Measurements from ENCODE around the gene UBXN6.

The UBXN6 gene

GRCh38 chr19:4457654-4458395 is at the start of gene UBXN6:
Gene UBXN6 (minus strand): TSS chr19:4457794. CDS start chr19:4457697, 97 bp downstream.
- no peak for TF ChIP-seq CTCF (IDR thresholded peaks at IDR 0.05; ENCODE audit: low read length, missing control alignments)
- peak within 1 kb of the TSS; percentile 89 for H3K4me3 ChIP-seq (replicated peaks; ENCODE audit: low read depth, low read length)
- peak; percentile 99 for DNase-seq (ENCODE audit: low read depth)

- TF ChIP-seq CTCF (IDR thresholded peaks at IDR 0.05; ENCODE audit: low read length, missing control alignments), result no peak
- no peak overlapping the region for H3K4me3 ChIP-seq (replicated peaks; ENCODE audit: low read depth, low read length)
- DNase-seq (ENCODE audit: low read depth), result no peak
Observed at GRCh38 chr19:4507150-4507452, 49.5 kb upstream of the UBXN6 start.

- peak; percentile 53 for DNase-seq (ENCODE audit: low read depth)
- H3K4me3 ChIP-seq (replicated peaks; ENCODE audit: low read depth, low read length), result no peak overlapping the region
- no peak for TF ChIP-seq CTCF (IDR thresholded peaks at IDR 0.05; ENCODE audit: low read length, missing control alignments)
Observed at GRCh38 chr19:4506449-4507149, 49.0 kb upstream of the UBXN6 start.

GRCh38 chr19:4505570-4506448 is 48.2 kb upstream of the UBXN6 start:
- TF ChIP-seq CTCF (IDR thresholded peaks at IDR 0.05; ENCODE audit: low read length, missing control alignments), result no peak
- H3K4me3 ChIP-seq (replicated peaks; ENCODE audit: low read depth, low read length), result no peak overlapping the region
- no peak for DNase-seq (ENCODE audit: low read depth)

- no peak overlapping the region for H3K4me3 ChIP-seq (replicated peaks; ENCODE audit: low read depth, low read length)
- no peak for TF ChIP-seq CTCF (IDR thresholded peaks at IDR 0.05; ENCODE audit: low read length, missing control alignments)
- no peak for DNase-seq (ENCODE audit: low read depth)
Observed at GRCh38 chr19:4504891-4505569, 47.4 kb upstream of the UBXN6 start.

- no peak overlapping the region for H3K4me3 ChIP-seq (replicated peaks; ENCODE audit: low read depth, low read length)
- TF ChIP-seq CTCF (IDR thresholded peaks at IDR 0.05; ENCODE audit: low read length, missing control alignments), result no peak
- no peak for DNase-seq (ENCODE audit: low read depth)
Observed at GRCh38 chr19:4504297-4504701, 46.7 kb upstream of the UBXN6 start.

Measured in fibroblast of pulmonary artery (primary cell).